ENCODE results near the gene ANP32B.
"Not testable (repeated sequence)": the region's sequence is repeated elsewhere in the genome, so short reads cannot be mapped to it uniquely, and the experiment has no call there.

Gene ANP32B

GRCh38 chr9:97994703-97995102 lies 11.6 kb downstream of the ANP32B start:
- DNase-seq, result no peak

- not testable (repeated sequence) for DNase-seq
These were observed 13.5 kb downstream of the ANP32B start for GRCh38 chr9:97996676-97997075.

GRCh38 chr9:97997330-97998276 lies 14.5 kb downstream of the ANP32B start:
- no peak for DNase-seq

GRCh38 chr9:98002808-98003207 lies 19.7 kb downstream of the ANP32B start:
- no peak for DNase-seq

- DNase-seq, result no peak
These were observed 23.1 kb downstream of the ANP32B start for GRCh38 chr9:98006127-98006796.

GRCh38 chr9:98007251-98007928 lies 24.2 kb downstream of the ANP32B start:
- DNase-seq, result no peak

GRCh38 chr9:98008764-98009163 lies 25.6 kb downstream of the ANP32B start:
- DNase-seq, result no peak

- no peak for DNase-seq
These were observed 26.3 kb downstream of the ANP32B start for GRCh38 chr9:98009437-98009836.

- DNase-seq, result no peak
These were observed 26.8 kb downstream of the ANP32B start for GRCh38 chr9:98009936-98010335.

GRCh38 chr9:98010445-98010844 lies 27.3 kb downstream of the ANP32B start:
- no peak for DNase-seq

- no peak for DNase-seq
These were observed 28.0 kb downstream of the ANP32B start for GRCh38 chr9:98011122-98011521.

GRCh38 chr9:98016137-98016680 lies 33.1 kb downstream of the ANP32B start:
- no peak for DNase-seq

GRCh38 chr9:98017306-98017705 lies 34.2 kb downstream of the ANP32B start:
- no peak for DNase-seq

GRCh38 chr9:98018347-98018746 lies 35.2 kb downstream of the ANP32B start:
- no peak for DNase-seq

- no peak for DNase-seq
These were observed 36.0 kb downstream of the ANP32B start for GRCh38 chr9:98019098-98019497.

GRCh38 chr9:98019869-98020268 lies 36.7 kb downstream of the ANP32B start:
- not testable (repeated sequence) for DNase-seq

- no peak for DNase-seq
These were observed 37.5 kb downstream of the ANP32B start for GRCh38 chr9:98020476-98021145.

GRCh38 chr9:98021306-98022040 lies 38.3 kb downstream of the ANP32B start:
- DNase-seq, result no peak

- no peak for DNase-seq
These were observed 39.3 kb downstream of the ANP32B start for GRCh38 chr9:98022447-98022846.

- DNase-seq, result no peak
These were observed 41.6 kb downstream of the ANP32B start for GRCh38 chr9:98024702-98025101.

- DNase-seq, result no peak
These were observed 48.0 kb downstream of the ANP32B start for GRCh38 chr9:98031169-98031568.

GRCh38 chr9:98031935-98032334 lies 48.8 kb downstream of the ANP32B start:
- DNase-seq, result no peak

Measured in NCI-H1417 treated with DMSO at 0.1 percent for 48 hours (cell line).